Subcutaneous adipose tissue (tissue), 4 donors: ENCODE measurements around the gene ADGRG3. TPM values are rescaled to one million over a fixed set of nuclear protein-coding genes. Genes with fewer than 3 reads are reported as not detected.

Experiments
- total RNA-seq, 4 donors: library from RNA; depleted of rRNA; stranded (reverse); fragments of >200 nt; gene quantifications; one replicate each; pipeline ENCODE4 v1.1.0, GENCODE V29; 2016
- TF ChIP-seq, protein P1 (sequence below): fragments of 450-650 bp; IDR thresholded peaks from one replicate; pipeline ENCODE4 v1.5.1; 2016; ENCODE audit warnings: low read depth, mild to moderate bottlenecking, control low read depth, antibody characterized with exemption, moderate library complexity

ADGRG3 gene
- total RNA-seq, 4 donors from 2014 or later, result 0.44 to 4.0 (median 2.1) TPM; not detected in 1

DNA sequence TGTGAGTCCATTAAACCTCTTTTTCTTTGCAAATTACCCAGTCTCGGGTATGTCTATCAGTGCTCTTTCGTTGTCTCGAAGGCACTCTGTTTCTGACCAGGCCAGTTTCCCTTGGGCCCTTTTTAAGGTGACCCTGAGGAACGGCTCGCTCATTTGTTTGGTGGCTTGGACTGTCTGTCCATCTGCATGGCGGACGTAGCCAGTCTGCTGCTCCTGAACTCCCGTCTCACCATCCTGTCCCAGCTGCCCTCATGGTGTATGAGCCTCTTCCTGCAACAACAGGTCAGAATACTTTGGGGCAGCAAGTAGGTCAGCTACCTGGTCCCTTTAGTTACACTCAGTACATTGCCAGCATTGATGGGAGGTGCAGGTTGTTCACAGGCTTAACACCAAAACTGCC is 45.5 kb downstream of the ADGRG3 start:
- TF ChIP-seq, protein P1, sequence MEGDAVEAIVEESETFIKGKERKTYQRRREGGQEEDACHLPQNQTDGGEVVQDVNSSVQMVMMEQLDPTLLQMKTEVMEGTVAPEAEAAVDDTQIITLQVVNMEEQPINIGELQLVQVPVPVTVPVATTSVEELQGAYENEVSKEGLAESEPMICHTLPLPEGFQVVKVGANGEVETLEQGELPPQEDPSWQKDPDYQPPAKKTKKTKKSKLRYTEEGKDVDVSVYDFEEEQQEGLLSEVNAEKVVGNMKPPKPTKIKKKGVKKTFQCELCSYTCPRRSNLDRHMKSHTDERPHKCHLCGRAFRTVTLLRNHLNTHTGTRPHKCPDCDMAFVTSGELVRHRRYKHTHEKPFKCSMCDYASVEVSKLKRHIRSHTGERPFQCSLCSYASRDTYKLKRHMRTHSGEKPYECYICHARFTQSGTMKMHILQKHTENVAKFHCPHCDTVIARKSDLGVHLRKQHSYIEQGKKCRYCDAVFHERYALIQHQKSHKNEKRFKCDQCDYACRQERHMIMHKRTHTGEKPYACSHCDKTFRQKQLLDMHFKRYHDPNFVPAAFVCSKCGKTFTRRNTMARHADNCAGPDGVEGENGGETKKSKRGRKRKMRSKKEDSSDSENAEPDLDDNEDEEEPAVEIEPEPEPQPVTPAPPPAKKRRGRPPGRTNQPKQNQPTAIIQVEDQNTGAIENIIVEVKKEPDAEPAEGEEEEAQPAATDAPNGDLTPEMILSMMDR, result no peak

DNA sequence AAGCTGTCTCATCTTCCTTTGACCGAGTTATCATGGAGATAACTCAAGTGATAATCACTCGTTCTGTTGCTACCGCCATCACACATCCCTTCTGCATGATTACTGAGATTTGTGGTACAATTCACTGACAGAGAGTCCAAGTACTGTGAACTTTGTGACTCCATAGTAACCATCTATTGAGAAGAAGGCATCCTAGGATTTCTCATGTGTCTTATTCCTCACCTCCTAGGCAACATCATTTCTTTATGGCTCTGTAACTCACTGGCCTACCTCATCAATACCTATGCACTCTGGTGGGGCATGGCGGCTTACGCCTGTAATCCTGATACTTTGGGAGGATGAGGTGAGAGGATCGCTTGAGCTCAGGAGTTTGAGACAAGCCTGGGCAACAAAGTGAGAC is 45.9 kb downstream of the ADGRG3 start:
- TF ChIP-seq, protein P1, result no peak

DNA sequence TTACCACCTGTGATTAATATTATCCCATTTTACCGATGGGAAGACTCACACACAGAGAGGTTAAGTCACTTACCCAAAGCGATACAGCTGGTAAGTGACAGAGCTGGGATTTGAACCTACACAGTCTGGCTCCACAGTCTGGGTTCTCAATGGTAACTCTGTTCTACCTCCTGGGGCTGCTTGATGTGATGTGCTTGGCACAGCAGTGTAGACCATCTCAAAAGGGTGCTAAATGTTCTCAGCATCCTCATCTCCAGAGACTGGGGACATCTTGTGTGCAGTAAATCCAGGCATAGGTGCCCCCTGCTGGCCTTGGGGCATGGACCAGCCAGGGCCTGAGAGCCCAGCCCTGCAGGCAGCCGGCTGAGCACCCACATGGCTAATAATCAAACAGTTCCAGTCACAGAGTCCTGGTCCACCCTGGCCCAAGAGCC is 52.1 kb downstream of the ADGRG3 start:
- TF ChIP-seq, protein P1, result no peak

DNA sequence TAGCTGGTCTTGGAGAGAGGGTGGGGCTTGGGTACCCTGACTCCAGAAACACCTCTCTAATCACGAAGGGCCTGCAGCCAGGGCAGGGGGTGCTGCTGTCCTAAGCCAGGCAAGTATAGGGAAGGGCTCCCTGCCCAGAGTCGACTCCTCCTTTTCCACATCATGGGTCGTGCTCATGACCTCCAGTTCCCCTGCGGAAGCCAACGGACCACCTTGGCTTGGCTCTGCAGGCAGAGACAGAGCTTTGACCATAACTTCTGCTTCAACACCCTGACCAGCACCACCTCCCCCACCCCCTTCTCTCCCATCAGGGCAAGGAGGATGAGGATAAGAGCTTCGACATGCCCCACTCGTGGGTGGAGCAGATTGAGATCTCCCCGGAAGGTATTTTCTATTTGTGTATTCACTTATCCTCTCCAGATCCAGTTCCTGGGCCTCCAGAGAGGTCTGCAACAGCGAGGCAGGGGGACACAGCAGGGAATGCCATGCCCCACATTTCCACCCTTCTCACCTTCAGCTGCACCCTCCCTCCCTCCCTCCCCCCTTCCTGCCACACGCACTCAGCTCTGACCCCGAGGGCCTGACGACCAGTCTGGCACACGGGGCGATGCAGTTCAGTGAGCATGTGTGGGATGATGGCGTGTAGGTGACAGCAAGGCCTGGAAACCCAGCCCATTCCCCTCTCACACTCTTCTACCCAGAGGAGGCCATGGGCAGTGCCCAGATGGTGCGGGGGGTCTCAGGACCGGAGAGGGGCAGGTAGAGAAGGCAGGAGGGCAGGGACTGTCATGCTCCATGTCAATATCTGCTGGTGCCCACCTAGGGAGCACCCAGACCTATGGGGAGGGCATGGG is 53.5 kb downstream of the ADGRG3 start:
- TF ChIP-seq, protein P1, result no peak

DNA sequence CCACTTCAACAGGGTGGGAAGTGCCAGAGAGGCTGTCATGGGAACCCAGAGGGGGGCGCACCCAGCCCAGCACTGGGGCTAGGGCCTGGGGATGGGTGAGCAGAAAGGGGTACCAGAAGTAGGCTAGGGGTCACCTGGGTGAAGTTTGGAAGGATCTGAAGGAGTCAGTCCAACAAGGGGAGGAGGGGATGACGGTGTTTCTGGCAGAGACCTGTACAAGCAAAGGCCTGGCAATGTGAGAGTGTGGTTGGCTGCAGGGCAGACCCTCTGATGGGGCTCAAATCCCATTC is 54.0 kb downstream of the ADGRG3 start:
- TF ChIP-seq, protein P1, result no peak

DNA sequence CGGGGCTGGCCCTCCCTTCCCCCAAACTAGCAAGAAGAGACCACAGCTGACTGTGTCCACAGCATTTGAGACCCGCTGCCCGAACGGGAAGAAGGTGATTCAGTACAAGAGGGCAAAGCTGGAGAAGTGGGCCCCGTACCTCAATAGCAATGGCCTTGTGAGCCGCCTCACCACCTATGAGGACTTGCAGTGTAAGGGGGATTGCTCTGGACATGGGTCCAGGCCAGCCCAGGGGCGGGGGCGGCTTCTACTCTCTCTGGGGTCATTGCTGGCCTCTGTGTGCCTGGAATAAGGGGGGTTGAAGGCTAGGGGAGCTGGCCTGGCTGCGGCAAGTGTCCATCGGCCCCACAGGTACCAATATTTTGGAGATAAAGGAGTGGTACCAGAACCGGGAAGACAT is 54.5 kb downstream of the ADGRG3 start:
- TF ChIP-seq, protein P1, result no peak

DNA sequence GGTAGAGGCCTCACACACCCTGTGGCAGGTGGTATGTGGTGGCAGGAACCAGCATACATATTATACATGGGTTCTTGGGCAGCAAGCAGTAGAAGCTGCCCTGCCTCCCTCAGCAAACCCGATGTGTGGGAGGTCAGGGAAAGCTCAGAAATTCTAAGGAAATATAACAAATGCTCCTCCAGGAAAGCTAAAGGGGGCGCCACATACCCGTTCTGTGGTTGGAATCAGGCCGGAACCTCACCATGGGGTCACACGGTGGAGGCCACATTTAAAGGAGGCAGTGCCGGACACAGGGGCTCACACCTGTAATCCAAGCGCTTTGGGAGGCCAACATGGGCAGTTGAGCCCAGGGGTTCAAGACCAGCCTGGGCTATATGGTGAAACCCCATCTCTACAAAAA is 55.1 kb downstream of the ADGRG3 start:
- TF ChIP-seq, protein P1, result no peak
